GM23338 (cell line): ENCODE results near the gene PLA2G4F.

Experiments used
- CREB1 ChIP-seq: fragments of 250-450 bp; sonication (Bioruptor Pico); IDR thresholded peaks from 2 replicates; pipeline ENCODE4 v1.5.0; 2020; ENCODE audit warnings: low read depth, mild to moderate bottlenecking, moderate library complexity
- CTCF ChIP-seq, 2 experiments: fragments of 200-600 bp in 1 of 2; sonication (generic) in 1 of 2; conservative IDR thresholded peaks; 2 replicates each; pipeline versions ENCODE4 v1.5.1 to v1.6.1; 2016 to 2017; ENCODE audit warnings: antibody characterized with exemption in 2 of 2, low read depth in 2 of 2, mild to moderate bottlenecking in 2 of 2, moderate library complexity in 1 of 2
- EZH2 ChIP-seq: fragments of 200-600 bp; sonication (generic); IDR thresholded peaks from one replicate; pipeline ENCODE4 v1.8.0; 2017; ENCODE audit warnings: antibody characterized with exemption, mild to moderate bottlenecking, low read depth; ENCODE audit not compliant: unreplicated experiment
- EZH2phosphoT487 ChIP-seq: fragments of 200-600 bp; sonication (generic); IDR thresholded peaks from one replicate; pipeline ENCODE4 v1.8.1; 2018; ENCODE audit warnings: antibody characterized with exemption; ENCODE audit not compliant: unreplicated experiment
- JUNB ChIP-seq: IDR thresholded peaks from one replicate; pipeline ENCODE4 v1.6.1; 2016; ENCODE audit warnings: antibody characterized with exemption; ENCODE audit not compliant: unreplicated experiment
- POLR2AphosphoS5 ChIP-seq: IDR thresholded peaks from 2 replicates; pipeline ENCODE4 v1.6.1; 2016; ENCODE audit warnings: antibody characterized with exemption, low read depth
- REST ChIP-seq: IDR thresholded peaks from one replicate; pipeline ENCODE4 v1.6.1; 2018; ENCODE audit warnings: antibody characterized with exemption; ENCODE audit not compliant: unreplicated experiment
- ZNF462 ChIP-seq: fragments of 250-450 bp; sonication (Bioruptor Pico); IDR thresholded peaks from 2 replicates; pipeline ENCODE4 v1.5.0; 2020; ENCODE audit warnings: mild to moderate bottlenecking, moderate library complexity

- TF ChIP-seq EZH2phosphoT487 (no peak), EZH2 (no peak), CTCF (conservative IDR thresholded peaks at IDR 0.05; ENCODE audit: low read depth in 2 of 2) (no peak), JUNB (no peak), POLR2AphosphoS5 (no peak), CREB1 (CRISPR knock-in tag) (no peak), ZNF462 (CRISPR knock-in tag) (no peak), REST (no peak)
These were observed 19.9 kb downstream of the PLA2G4F start for GRCh38 chr15:42136513-42136912.
